Heart left ventricle (tissue), 16 donors: Measurements from ENCODE around the gene EFHC1. TPM values are rescaled to one million over a fixed set of nuclear protein-coding genes. Genes with fewer than 3 reads are reported as not detected.

Experiments
- ATAC-seq, 4 donors: fragments of 200-7000 bp; cut with Tn5 transposase; one replicate each; pipeline ENCODE4 v1.9.1; 2020 to 2022; ENCODE audit warnings: moderate library complexity in 4 of 4, mild to moderate bottlenecking in 3 of 4, moderate number of reproducible peaks in 1 of 4
- DNase-seq, 5 donors: peaks; one replicate each; pipeline ENCODE4 v3.0.0-alpha.2; 2020
- H3K27ac ChIP-seq, 12 donors: fragments of 200-600 bp; sonication (generic) in 4 of 12; one replicate each; pipeline versions ENCODE4 v1.5.0 to v1.8.0; 2016 to 2022; ENCODE audit warnings: mild to moderate bottlenecking in 2 of 12
- H3K27me3 ChIP-seq, 9 donors: fragments of 200-600 bp; sonication (generic) in 2 of 9; one replicate each; pipeline versions ENCODE4 v1.5.1 to v1.8.0; 2016 to 2022; ENCODE audit warnings: mild to moderate bottlenecking in 3 of 9
- H3K36me3 ChIP-seq, 9 donors: fragments of 200-600 bp; sonication (generic) in 2 of 9; one replicate each; pipeline versions ENCODE4 v1.5.0 to v1.8.0; 2018 to 2022; ENCODE audit warnings: mild to moderate bottlenecking in 2 of 9
- H3K4me1 ChIP-seq, 12 donors: fragments of 200-600 bp; sonication (generic) in 4 of 12; one replicate each; pipeline versions ENCODE4 v1.5.0 to v1.8.0; 2016 to 2022; ENCODE audit warnings: mild to moderate bottlenecking in 3 of 12
- H3K4me3 ChIP-seq, 12 donors: fragments of 200-600 bp; sonication (generic) in 4 of 12; one replicate each; pipeline versions ENCODE4 v1.5.0 to v1.8.0; 2017 to 2022; ENCODE audit warnings: mild to moderate bottlenecking in 9 of 12, moderate library complexity in 4 of 12
- H3K9me3 ChIP-seq, 12 donors: fragments of 200-600 bp; sonication (generic) in 4 of 12; one replicate each; pipeline versions ENCODE4 v1.5.0 to v1.8.0; 2016 to 2022; ENCODE audit warnings: mild to moderate bottlenecking in 1 of 12
- CTCF ChIP-seq, 12 donors: fragments of 200-600 bp; sonication (generic) in 4 of 12; IDR thresholded peaks; one replicate each; pipeline versions ENCODE4 v1.5.0 to v1.8.0; 2018 to 2022; ENCODE audit warnings: antibody characterized with exemption in 12 of 12, mild to moderate bottlenecking in 5 of 12
- POLR2A ChIP-seq, 2 donors: fragments of 450-650 bp; IDR thresholded peaks; one replicate each; pipeline ENCODE4 v1.6.1; 2017; ENCODE audit warnings: antibody characterized with exemption in 2 of 2, mild to moderate bottlenecking in 2 of 2, moderate library complexity in 2 of 2
- WGBS, 4 donors: extraction: QIAGEN DNeasy Blood & Tissue Kit in 2 of 4; methylation state at CpG; one replicate each; pipeline versions ENCODE4 v1.1.5 to v1.1.7; 2013 to 2018; 5-methylcytosine and 5-hydroxymethylcytosine counted together
- intact Hi-C, 10 donors: fragments of 100-400 bp; cut with DNase I; formaldehyde crosslinking; loops; one replicate each; pipeline versions ENCODE4 v1.11.1 to v1.14.2; 2022
- polyA plus RNA-seq, 2 donors: library from polyadenylated mRNA; stranded (reverse); fragments of 200-250 nt; gene quantifications; one replicate each; pipeline ENCODE4 v1.2.3, GENCODE V29; 2013
- total RNA-seq, 9 donors: library from RNA; depleted of rRNA in 2 of 9; stranded (reverse); fragments of >200 nt in 2 of 9; fragmentation: NEBNext Ultra II Directional in 3 of 9; extraction: Animal tissue kit (Norgen Biotek cat#: 25700) in 3 of 9; gene quantifications; one replicate each; pipeline versions ENCODE4 v1.1.0 to v1.2.4, GENCODE V29; 2016 to 2023
- donor health status: ischemic (EF 13 %, LVEDD 7.1; RV severe dilation, severe dysfunction).
- donor health status: healthy with polysubstance abuse.
- donor health status: DM: no; HTN: yes; CAD: no.
- donor health status: DM: no; HTN: no; CAD: no.
- donor health status: ischemic (EF 25% LVEDD 6.9; RV normal size, moderate dysfunction).
- donor health status: ischemic (EF 25% LVEDD 5.7; RV mildly dilated, moderate dysfunction).
- donor health status: healthy.
- donor health status: DM: yes; HTN: yes; CAD: no.
- donor health status: ischemic (EF 35%, LVEDD 5.7; RV mildly dilated, moderate dysfunction).
- donor health status: nonischemic (EF 11% LVEDD 7.7; RV severe dilation, severe dysfunction).
- donor health status: DM: yes; HTN: yes; CAD: no.
- donor health status: PGD.
- donor health status: ischemic (EF 29% LVEDD 5.4; RV normal size, mild dysfunction).
- donor health status: nonischemic (EF 23%, LVEDD 6.1; RV moderate dilation, normal function).

The EFHC1 gene
- total and polyA plus RNA-seq, 11 donors: 2.6 to 14.4 (median 4.3) TPM

- peak overlapping the region; percentile 39 to 94 (median 88) for H3K27ac ChIP-seq
- intact Hi-C loops: loop anchor here in 6 of 10 donors (2.0 to 5.0 kb wide), 3 partner anchors 55 to 60 kb away; partner anchors contain the start of gene TRAM2 (in 4 of the 6)
- peaks cover 0 to 32% (median 26%) of the 10 kb centered on the region in 9 donors for H3K36me3 ChIP-seq
- TF ChIP-seq POLR2A (IDR thresholded peaks at IDR 0.05) (peak in 1 of 2 donors; percentile 41), CTCF (IDR thresholded peaks at IDR 0.05) (no peak)
- peak overlapping the region in 3 of 12 donors; percentile 9 to 14 (median 12) for H3K4me3 ChIP-seq
- ATAC-seq (peak; percentile 90 to 97 (median 95)), DNase-seq (peak; percentile 88 to 94 (median 90))
- 26 to 35% (median 28%) methylated on average over 14 of the region's 14 CpGs for WGBS, 4 donors
- H3K9me3 ChIP-seq: no peaks in the 10 kb centered on the region
- H3K4me1 ChIP-seq: peaks cover 6 to 75% (median 47%) of the 10 kb centered on the region in 12 donors
- H3K27me3 ChIP-seq: no peaks in the 10 kb centered on the region
These were observed 97.5 kb downstream of the EFHC1 start for GRCh38 chr6:52517502-52518278.

- H3K4me3 ChIP-seq: peak overlapping the region in 2 of 12 donors; percentile 9 to 12
- intact Hi-C loops: loop anchor here in 4 of 10 donors (5.0 kb wide), 2 partner anchors 54 to 59 kb away; partner anchors contain the start of gene TRAM2 (in 2 of the 4)
These were observed 98.3 kb downstream of the EFHC1 start for GRCh38 chr6:52518279-52518945.

GRCh38 chr6:52519618-52520017 is 99.5 kb downstream of the EFHC1 start:
- WGBS, 4 donors: 86 to 93% (median 90%) methylated on average over 4 of the region's 4 CpGs
- Histone ChIP-seq H3K36me3 (peaks cover 0 to 20% (median 16%) of the 10 kb centered on the region in 9 donors), H3K27ac (no peak overlapping the region), H3K4me3 (no peak overlapping the region), H3K9me3 (no peaks in the 10 kb centered on the region), H3K4me1 (peaks cover 4 to 68% (median 40%) of the 10 kb centered on the region in 12 donors), H3K27me3 (no peaks in the 10 kb centered on the region)
- ATAC-seq (no peak), DNase-seq (no peak)
- intact Hi-C loops: loop anchor here in 4 of 10 donors (5.0 kb wide), 2 partner anchors 53 to 58 kb away; partner anchors contain the start of gene TRAM2 (in 2 of the 4)
- TF ChIP-seq CTCF (IDR thresholded peaks at IDR 0.05) (no peak), POLR2A (IDR thresholded peaks at IDR 0.05) (no peak)

More at GRCh38 chr6:52518279-52518945, 98.3 kb downstream of the EFHC1 start:
- H3K27ac ChIP-seq: peak overlapping the region; percentile 39 to 94 (median 88)
- ATAC-seq: peak in 1 of 4 donors; percentile 14
- H3K9me3 ChIP-seq: no peaks in the 10 kb centered on the region
- peaks cover 0 to 32% (median 26%) of the 10 kb centered on the region in 9 donors for H3K36me3 ChIP-seq
- H3K27me3 ChIP-seq: no peaks in the 10 kb centered on the region
- TF ChIP-seq POLR2A (IDR thresholded peaks at IDR 0.05) (no peak), CTCF (IDR thresholded peaks at IDR 0.05) (no peak)
- H3K4me1 ChIP-seq: peaks cover 4 to 75% (median 45%) of the 10 kb centered on the region in 12 donors
- no peak for DNase-seq
- whole genome bisulfite sequencing, 4 donors: 73 to 86% (median 81%) methylated on average over 13 of the region's 13 CpGs
